Measurements from ENCODE around the gene NR1I2.

The NR1I2 gene

GRCh38 chr3:119796368-119796767 lies 14.5 kb downstream of the NR1I2 start:
- ChIA-PET CTCF (no interaction called here), POLR2A (ENCODE audit: low non-redundant PET) (no interaction called here)
- no peak for TF ChIP-seq CTCF (conservative IDR thresholded peaks at IDR 0.05; ENCODE audit: low read depth)
- no peak for DNase-seq (ENCODE audit: low spot score)
- no peak overlapping the region for H3K27ac ChIP-seq

GRCh38 chr3:119796785-119797184 lies 14.9 kb downstream of the NR1I2 start:
- H3K27ac ChIP-seq: no peak overlapping the region
- no peak for DNase-seq (ENCODE audit: low spot score)
- ChIA-PET CTCF (no interaction called here), POLR2A (ENCODE audit: low non-redundant PET) (no interaction called here)
- no peak for TF ChIP-seq CTCF (conservative IDR thresholded peaks at IDR 0.05; ENCODE audit: low read depth)

GRCh38 chr3:119800844-119801243 lies 18.9 kb downstream of the NR1I2 start:
- H3K27ac ChIP-seq: no peak overlapping the region
- no peak for DNase-seq (ENCODE audit: low spot score)
- ChIA-PET CTCF (no interaction called here), POLR2A (ENCODE audit: low non-redundant PET) (no interaction called here)
- TF ChIP-seq CTCF (conservative IDR thresholded peaks at IDR 0.05; ENCODE audit: low read depth): no peak

GRCh38 chr3:119808244-119808643 lies 26.3 kb downstream of the NR1I2 start:
- ChIA-PET CTCF (no interaction called here), POLR2A (ENCODE audit: low non-redundant PET) (no interaction called here)
- DNase-seq (ENCODE audit: low spot score): no peak
- H3K27ac ChIP-seq: no peak overlapping the region
- no peak for TF ChIP-seq CTCF (conservative IDR thresholded peaks at IDR 0.05; ENCODE audit: low read depth)

- POLR2A ChIA-PET (ENCODE audit: low non-redundant PET): no interaction called here
- CTCF ChIA-PET: no interaction called here
These were observed 26.9 kb downstream of the NR1I2 start for GRCh38 chr3:119808843-119809242.

GRCh38 chr3:119809249-119810017 lies 27.5 kb downstream of the NR1I2 start:
- no peak for DNase-seq (ENCODE audit: low spot score)
- no peak overlapping the region for H3K27ac ChIP-seq
- ChIA-PET POLR2A (ENCODE audit: low non-redundant PET) (no interaction called here), CTCF (no interaction called here)
- TF ChIP-seq CTCF (conservative IDR thresholded peaks at IDR 0.05; ENCODE audit: low read depth): no peak

More at GRCh38 chr3:119808843-119809242, 26.9 kb downstream of the NR1I2 start:
- TF ChIP-seq CTCF (conservative IDR thresholded peaks at IDR 0.05; ENCODE audit: low read depth): no peak
- no peak overlapping the region for H3K27ac ChIP-seq
- DNase-seq (ENCODE audit: low spot score): no peak
